ENCODE data around the gene PPP2R2C. TPM values are rescaled to one million over a fixed set of nuclear protein-coding genes. Genes with fewer than 3 reads are reported as not detected.

PPP2R2C gene
- total and polyA plus RNA-seq, 10 of the 15 experiments (the other 5 are each of a cell fraction or from before 2014, with no cell fraction given), result 0.13 to 0.15 TPM; not detected in 8

DNA sequence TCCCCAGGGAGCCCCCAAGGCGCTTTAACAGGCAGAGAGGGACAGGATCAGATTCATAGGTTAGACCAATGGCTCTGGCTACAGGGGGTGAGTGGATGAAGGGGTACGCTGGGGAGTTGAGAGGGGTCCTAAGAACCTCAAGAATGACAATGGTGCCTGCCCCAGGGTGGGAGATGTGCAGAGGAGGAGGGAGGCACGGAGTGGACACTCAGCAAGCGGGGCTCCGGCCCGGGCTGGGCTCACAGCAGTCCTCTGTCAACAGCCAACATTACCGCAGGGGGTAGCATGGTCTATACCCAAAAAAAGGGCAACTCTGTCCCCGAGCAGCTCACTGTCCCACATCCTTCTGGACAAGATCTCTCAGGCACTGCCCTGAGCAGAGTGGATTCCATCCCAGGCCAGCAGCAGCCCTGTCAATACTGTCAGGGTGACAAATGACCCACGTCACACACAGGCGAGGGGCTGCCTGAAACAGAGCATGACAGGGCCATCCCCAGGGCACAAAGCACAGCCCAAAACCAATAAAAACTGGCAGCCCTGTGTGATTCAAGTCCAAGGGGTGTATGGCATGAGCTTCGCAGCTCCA, 47.7 kb upstream of the PPP2R2C start:
- no peaks in the 10 kb centered on the region; the same call in none of the 2 replicates for H4K20me1 ChIP-seq (ENCODE audit: control insufficient read depth, insufficient read depth)
- ChIA-PET RAD21 (ENCODE audit: unreplicated experiment) (no interaction called here), CTCF (interaction anchor here (2.0 kb wide), 1 partner anchor 188 kb away, joined by 4 read pairs; no protein-coding TSS in a partner anchor), POLR2A (no interaction called here), SMC1A (ENCODE audit: uncharacterized antibody, unreplicated experiment) (no interaction called here)
- WGBS (ENCODE audit: insufficient coverage, insufficient replicate concordance, low lambda C conversion rate, missing lambda C conversion rate), result 23% methylated on average over 11 of the region's 11 CpGs
- no peaks in the 10 kb centered on the region for H3K36me3 ChIP-seq (ENCODE audit: control insufficient read depth in 2 of 2, insufficient read depth in 2 of 2, low read length in 1 of 2)
- FAIRE-seq (no peak), ATAC-seq (no peak), DNase-seq (ENCODE audit: low read depth, low spot score) (no peak)
- H3K4me3 ChIP-seq, result no peak overlapping the region
- intact Hi-C loops (cut with micrococcal nuclease; ENCODE audit: unreplicated experiment) (no loop called here), in situ Hi-C loops (cut with MboI) (no loop called here)
- H3K4me1 ChIP-seq (ENCODE audit: control insufficient read depth, insufficient read depth, low read length), result no peaks in the 10 kb centered on the region
- H3K27me3 ChIP-seq (replicated peaks in 1 of 2; ENCODE audit: control insufficient read depth in 2 of 2, insufficient read depth in 2 of 2, low read length in 1 of 2), result no peaks in the 10 kb centered on the region; a peak in 1 of 4 replicates
- no peaks in the 10 kb centered on the region for H3K79me2 ChIP-seq (ENCODE audit: control insufficient read depth, insufficient read depth, low read length)
- TF ChIP-seq MEF2A (IDR thresholded peaks at IDR 0.05; ENCODE audit: insufficient read depth, low read depth, low read length) (no peak), ZNF207 (IDR thresholded peaks at IDR 0.05; ENCODE audit: borderline replicate concordance) (no peak), DPF2 (IDR thresholded peaks at IDR 0.05) (no peak), CEBPB (IDR thresholded peaks at IDR 0.05; ENCODE audit: borderline replicate concordance in 1 of 2, low read depth in 2 of 2, low read length in 2 of 2) (no peak), ESRRA (IDR thresholded peaks at IDR 0.05; ENCODE audit: low read length) (no peak), SUZ12 (IDR thresholded peaks at IDR 0.05; ENCODE audit: unreplicated experiment) (no peak), ETV6 (conservative IDR thresholded peaks at IDR 0.05 in 1 of 2, IDR thresholded peaks at IDR 0.05 in 1 of 2; ENCODE audit: borderline replicate concordance in 1 of 2, low read depth in 1 of 2) (no peak), KAT2A (conservative IDR thresholded peaks at IDR 0.05; ENCODE audit: control insufficient read depth, low read depth, low read length) (no peak), HDAC6 (IDR thresholded peaks at IDR 0.05; ENCODE audit: unreplicated experiment) (no peak), CREM (IDR thresholded peaks at IDR 0.05; ENCODE audit: low read depth) (no peak), RUNX3 (IDR thresholded peaks at IDR 0.05; ENCODE audit: low read length) (no peak), FOS (IDR thresholded peaks at IDR 0.05; ENCODE audit: borderline replicate concordance, extremely low read depth, insufficient read length) (no peak), POU2F2 (IDR thresholded peaks at IDR 0.05; ENCODE audit: borderline replicate concordance, low read depth, low read length) (no peak)
- TF ChIP-seq, protein P1, sequence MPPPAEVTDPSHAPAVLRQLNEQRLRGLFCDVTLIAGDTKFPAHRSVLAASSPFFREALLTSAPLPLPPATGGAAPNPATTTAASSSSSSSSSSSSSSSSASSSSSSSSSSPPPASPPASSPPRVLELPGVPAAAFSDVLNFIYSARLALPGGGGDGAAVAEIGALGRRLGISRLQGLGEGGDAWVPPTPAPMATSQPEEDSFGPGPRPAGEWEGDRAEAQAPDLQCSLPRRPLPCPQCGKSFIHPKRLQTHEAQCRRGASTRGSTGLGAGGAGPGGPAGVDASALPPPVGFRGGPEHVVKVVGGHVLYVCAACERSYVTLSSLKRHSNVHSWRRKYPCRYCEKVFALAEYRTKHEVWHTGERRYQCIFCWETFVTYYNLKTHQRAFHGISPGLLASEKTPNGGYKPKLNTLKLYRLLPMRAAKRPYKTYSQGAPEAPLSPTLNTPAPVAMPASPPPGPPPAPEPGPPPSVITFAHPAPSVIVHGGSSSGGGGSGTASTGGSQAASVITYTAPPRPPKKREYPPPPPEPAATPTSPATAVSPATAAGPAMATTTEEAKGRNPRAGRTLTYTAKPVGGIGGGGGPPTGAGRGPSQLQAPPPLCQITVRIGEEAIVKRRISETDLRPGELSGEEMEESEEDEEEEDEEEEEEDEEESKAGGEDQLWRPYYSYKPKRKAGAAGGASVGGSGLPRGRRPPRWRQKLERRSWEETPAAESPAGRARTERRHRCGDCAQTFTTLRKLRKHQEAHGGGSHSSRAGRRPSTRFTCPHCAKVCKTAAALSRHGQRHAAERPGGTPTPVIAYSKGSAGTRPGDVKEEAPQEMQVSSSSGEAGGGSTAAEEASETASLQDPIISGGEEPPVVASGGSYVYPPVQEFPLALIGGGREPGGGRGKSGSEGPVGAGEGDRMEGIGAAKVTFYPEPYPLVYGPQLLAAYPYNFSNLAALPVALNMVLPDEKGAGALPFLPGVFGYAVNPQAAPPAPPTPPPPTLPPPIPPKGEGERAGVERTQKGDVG (CRISPR knock-in tag; IDR thresholded peaks at IDR 0.05), result no peak
- TF ChIP-seq, protein P2, sequence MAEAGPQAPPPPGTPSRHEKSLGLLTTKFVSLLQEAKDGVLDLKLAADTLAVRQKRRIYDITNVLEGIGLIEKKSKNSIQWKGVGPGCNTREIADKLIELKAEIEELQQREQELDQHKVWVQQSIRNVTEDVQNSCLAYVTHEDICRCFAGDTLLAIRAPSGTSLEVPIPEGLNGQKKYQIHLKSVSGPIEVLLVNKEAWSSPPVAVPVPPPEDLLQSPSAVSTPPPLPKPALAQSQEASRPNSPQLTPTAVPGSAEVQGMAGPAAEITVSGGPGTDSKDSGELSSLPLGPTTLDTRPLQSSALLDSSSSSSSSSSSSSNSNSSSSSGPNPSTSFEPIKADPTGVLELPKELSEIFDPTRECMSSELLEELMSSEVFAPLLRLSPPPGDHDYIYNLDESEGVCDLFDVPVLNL (IDR thresholded peaks at IDR 0.05; ENCODE audit: low read depth, low read length), result no peak
- peaks cover 1% of the 10 kb centered on the region; the same call in 1 of the 3 replicates for H3K9me3 ChIP-seq (replicated peaks; ENCODE audit: control insufficient read depth, insufficient read depth, low read length)
- BruUV-seq (replicated peaks), result no TSS peak
- no peak overlapping the region for H3K27ac ChIP-seq (ENCODE audit: control insufficient read depth, insufficient read depth)
- H2AFZ ChIP-seq (ENCODE audit: control insufficient read depth, low read depth, low read length), result no peak overlapping the region
- H3K9ac ChIP-seq (ENCODE audit: control insufficient read depth, insufficient read depth, low read length), result no peak overlapping the region
- H3K4me2 ChIP-seq (ENCODE audit: control insufficient read depth, insufficient read depth), result no peak overlapping the region

All from GM12878 (cell line).